Activated CD4-positive, alpha-beta T cell treated with anti-CD3 and anti-CD28 coated beads for 36 hours (primary cell): ENCODE measurements around the gene ATL2. TPM values are rescaled to one million over a fixed set of nuclear protein-coding genes. Genes with fewer than 3 reads are reported as not detected.
"Not testable (repeated sequence)": the region's sequence is repeated elsewhere in the genome, so short reads cannot be mapped to it uniquely, and the experiment has no call there.

Source experiments
- ATAC-seq: fragments of 200-7000 bp; cut with Tn5 transposase; one replicate; pipeline ENCODE4 v1.10.0; 2021; ENCODE audit warnings: mild to moderate bottlenecking, moderate library complexity
- CTCF ChIA-PET: fragments of 350-600 bp; sonication (Branson Sonifier 250); formaldehyde crosslinking; loops from one replicate; lab custom pipeline; 2021; ENCODE audit warnings: antibody characterized with exemption; lab: Charles Lee
- POLR2A ChIA-PET: fragments of 350-600 bp; sonication (Branson Sonifier 250); formaldehyde crosslinking; loops from one replicate; lab custom pipeline; 2021; ENCODE audit warnings: antibody characterized with exemption, inconsistent platforms; lab: Charles Lee
- DNase-seq: peaks from one replicate; pipeline ENCODE4 v3.0.0-alpha.2; 2020
- H3K27ac Mint-ChIP-seq: one replicate; pipeline ENCODE4 v1.8.0; 2021; ENCODE audit warnings: mixed read lengths
- H3K27me3 Mint-ChIP-seq: one replicate; pipeline ENCODE4 v1.8.0; 2021; ENCODE audit warnings: mixed read lengths
- H3K36me3 Mint-ChIP-seq: one replicate; pipeline ENCODE4 v1.8.0; 2021; ENCODE audit warnings: low read depth, mixed read lengths
- H3K4me1 Mint-ChIP-seq: one replicate; pipeline ENCODE4 v1.8.0; 2021; ENCODE audit warnings: mixed read lengths
- H3K4me3 Mint-ChIP-seq: one replicate; pipeline ENCODE4 v1.8.0; 2021; ENCODE audit warnings: mild to moderate bottlenecking, moderate library complexity, mixed read lengths
- H3K9me3 Mint-ChIP-seq: one replicate; pipeline ENCODE4 v1.8.0; 2021; ENCODE audit warnings: low read depth, mixed read lengths
- intact Hi-C, 2 experiments: fragments of 100-400 bp; cut with DNase I in 1 of 2; cut with micrococcal nuclease in 1 of 2; formaldehyde crosslinking; loops; one replicate each; pipeline versions ENCODE4 v1.14.2 to v1.15.1; 2022 to 2024; cut with DNase I, micrococcal nuclease
- total RNA-seq, 2 experiments: library from RNA; stranded (reverse); gene quantifications; one replicate each; pipeline ENCODE4 v1.2.3, GENCODE V29; 2021

The ATL2 gene
- total RNA-seq, 2 experiments from 2014 or later: 29.9 to 50.3 TPM

DNA sequence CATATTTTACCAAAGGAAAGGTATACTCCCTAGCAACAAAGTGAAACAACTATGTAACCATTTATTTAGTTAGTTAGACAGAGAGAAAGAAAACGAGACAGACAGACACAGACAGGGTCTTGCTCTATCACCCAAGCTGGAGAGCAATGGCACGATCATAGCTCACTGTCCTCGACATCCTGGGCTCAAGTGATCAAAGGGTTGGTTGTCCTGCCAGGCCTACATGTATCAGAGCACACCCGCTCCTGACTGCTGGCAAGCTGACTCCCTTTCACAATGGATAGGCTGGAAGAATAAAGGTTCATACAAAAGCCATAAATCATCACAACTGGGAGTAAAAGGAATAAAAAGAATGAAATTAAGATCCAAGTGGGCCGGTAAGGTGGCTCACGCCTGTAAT is 53.5 kb downstream of the ATL2 start:
- ATAC-seq (no peak), DNase-seq (no peak)
- peaks cover 25% of the 10 kb centered on the region for H3K36me3 Mint-ChIP-seq
- POLR2A ChIA-PET: no interaction called here
- no peaks in the 10 kb centered on the region for H3K27me3 Mint-ChIP-seq
- CTCF ChIA-PET: no interaction called here
- peaks cover 37% of the 10 kb centered on the region for H3K4me1 Mint-ChIP-seq
- no peak overlapping the region for H3K27ac Mint-ChIP-seq
- H3K4me3 Mint-ChIP-seq: no peak overlapping the region
- H3K9me3 Mint-ChIP-seq: peaks cover under 1% of the 10 kb centered on the region
- intact Hi-C loops: loop anchor here in 1 of 2 experiments (2.0 kb wide), 1 partner anchor 53 kb away; the partner anchor contains the start of gene ATL2

- DNase-seq (no peak), ATAC-seq (no peak)
- H3K4me1 Mint-ChIP-seq: peaks cover 27% of the 10 kb centered on the region
- intact Hi-C loops: no loop called here
- no peaks in the 10 kb centered on the region for H3K27me3 Mint-ChIP-seq
- H3K9me3 Mint-ChIP-seq: no peaks in the 10 kb centered on the region
- H3K4me3 Mint-ChIP-seq: no peak overlapping the region
- peaks cover 26% of the 10 kb centered on the region for H3K36me3 Mint-ChIP-seq
- no peak overlapping the region for H3K27ac Mint-ChIP-seq
- ChIA-PET POLR2A (interaction anchor here (0.5 to 0.7 kb wide), 2 partner anchors 163 to 478 kb away, joined by 3 read pairs; no protein-coding TSS in a partner anchor), CTCF (interaction anchor here (0.9 to 1.2 kb wide), 4 partner anchors 186 to 431 kb away, joined by 3 to 4 read pairs (median 4); no protein-coding TSS in a partner anchor)
Observed at GRCh38 chr2:38322224-38322914, 54.7 kb downstream of the ATL2 start.

DNA sequence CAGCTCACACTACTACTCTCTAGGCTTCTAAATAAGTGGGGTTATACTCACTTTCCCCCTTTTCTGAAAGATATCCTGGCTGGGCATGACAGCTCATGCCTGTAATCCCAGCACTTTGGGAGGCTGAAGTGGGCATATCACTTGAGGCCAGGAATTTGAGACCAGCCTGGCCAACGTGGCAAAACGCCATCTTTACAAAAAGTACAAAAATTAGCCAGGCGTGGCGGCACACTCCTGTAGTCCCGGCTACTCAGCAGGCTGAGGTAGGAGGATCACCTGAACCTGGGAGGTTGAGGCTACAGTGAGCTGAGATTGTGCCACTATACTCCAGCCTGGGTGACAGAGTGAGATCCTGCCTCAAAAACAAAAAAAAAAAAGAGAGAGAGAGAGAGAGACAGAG is 57.8 kb downstream of the ATL2 start:
- ATAC-seq, H3K9me3 Mint-ChIP-seq, H3K27me3 Mint-ChIP-seq, POLR2A ChIA-PET, DNase-seq, H3K27ac Mint-ChIP-seq, H3K4me3 Mint-ChIP-seq: not testable (repeated sequence)
- H3K36me3 Mint-ChIP-seq: peaks cover 30% of the 10 kb centered on the region
- CTCF ChIA-PET: interaction anchor here (1.2 to 7.1 kb wide), 2 partner anchors 11 to 191 kb away, joined by 3 to 155 read pairs; no protein-coding TSS in a partner anchor
- intact Hi-C loops: loop anchor here (5.0 to 10.0 kb wide), 3 partner anchors 258 to 426 kb away; no protein-coding TSS in a partner anchor
- peaks cover 22% of the 10 kb centered on the region for H3K4me1 Mint-ChIP-seq

GRCh38 chr2:38317725-38318124 is 59.3 kb downstream of the ATL2 start:
- ChIA-PET POLR2A (interaction anchor here (0.7 kb wide), 1 partner anchor 1177 kb away, joined by 5 read pairs; no protein-coding TSS in a partner anchor), CTCF (interaction anchor here (0.6 to 7.1 kb wide), 7 partner anchors 24 to 308 kb away, joined by 3 to 155 read pairs (median 4); no protein-coding TSS in a partner anchor)
- no peaks in the 10 kb centered on the region for H3K9me3 Mint-ChIP-seq
- no peak overlapping the region for H3K27ac Mint-ChIP-seq
- peaks cover 38% of the 10 kb centered on the region for H3K36me3 Mint-ChIP-seq
- no peak for DNase-seq
- intact Hi-C loops: loop anchor here (5.0 to 10.0 kb wide), 3 partner anchors 260 to 427 kb away; no protein-coding TSS in a partner anchor
- no peaks in the 10 kb centered on the region for H3K27me3 Mint-ChIP-seq
- H3K4me1 Mint-ChIP-seq: peaks cover 19% of the 10 kb centered on the region
- H3K4me3 Mint-ChIP-seq: no peak overlapping the region
- ATAC-seq: no peak

DNA sequence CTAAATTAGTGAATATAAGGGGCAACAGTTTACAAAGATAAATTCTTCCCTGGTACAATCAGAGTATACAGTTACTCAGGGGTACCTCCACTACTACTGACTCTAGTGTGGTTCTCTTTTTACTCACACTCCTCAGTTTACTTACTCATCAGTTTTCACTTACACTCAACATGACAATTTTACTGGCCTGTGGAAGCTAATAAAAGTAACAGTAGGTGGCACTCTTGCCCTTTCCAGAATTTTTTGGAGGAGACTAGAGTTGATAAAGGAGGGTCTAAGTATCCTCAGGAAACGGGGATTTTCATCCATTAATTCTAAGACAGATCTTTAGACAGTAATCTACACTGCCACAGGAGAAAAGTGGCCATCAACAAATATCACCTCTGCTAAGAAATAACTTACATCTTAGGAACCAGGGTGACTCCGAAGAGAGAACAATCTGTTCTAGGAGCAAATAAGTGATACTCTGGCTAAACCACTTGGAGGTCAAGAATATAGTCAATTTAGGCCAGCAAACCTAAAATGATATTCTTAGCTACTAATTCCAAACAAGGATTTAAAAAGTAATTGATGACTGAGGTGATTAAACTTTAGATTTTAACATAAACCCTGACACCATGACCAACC is 61.3 kb downstream of the ATL2 start:
- no peaks in the 10 kb centered on the region for H3K9me3 Mint-ChIP-seq

GRCh38 chr2:38308821-38309220 is 68.3 kb downstream of the ATL2 start:
- no peaks in the 10 kb centered on the region for H3K27me3 Mint-ChIP-seq
- no peak for ATAC-seq
- intact Hi-C loops: no loop called here
- peaks cover 17% of the 10 kb centered on the region for H3K4me1 Mint-ChIP-seq
- no peak overlapping the region for H3K4me3 Mint-ChIP-seq
- DNase-seq: no peak
- H3K36me3 Mint-ChIP-seq: peaks cover 67% of the 10 kb centered on the region
- POLR2A ChIA-PET: no interaction called here
- CTCF ChIA-PET: interaction anchor here (2.5 kb wide), 1 partner anchor 200 kb away, joined by 12 read pairs; no protein-coding TSS in a partner anchor
- H3K27ac Mint-ChIP-seq: no peak overlapping the region
- H3K9me3 Mint-ChIP-seq: no peaks in the 10 kb centered on the region

More for the DNA sequence above, 61.3 kb downstream of the ATL2 start:
- intact Hi-C loops: loop anchor here (1.0 to 10.0 kb wide), 7 partner anchors 60 to 429 kb away; partner anchors contain the start of gene ATL2 (in 1 of the 2)
- no peak overlapping the region for H3K4me3 Mint-ChIP-seq
- ATAC-seq: peak; percentile 100
- CTCF ChIA-PET: interaction anchor here (0.6 to 7.1 kb wide), 22 partner anchors 9 to 426 kb away, joined by 3 to 155 read pairs (median 4); no protein-coding TSS in a partner anchor
- H3K27ac Mint-ChIP-seq: no peak overlapping the region
- peaks cover 49% of the 10 kb centered on the region for H3K36me3 Mint-ChIP-seq
- peak; percentile 26 for DNase-seq
- no peaks in the 10 kb centered on the region for H3K27me3 Mint-ChIP-seq
- POLR2A ChIA-PET: interaction anchor here (0.5 to 0.6 kb wide), 2 partner anchors 43 to 155 kb away, joined by 4 to 6 read pairs; no protein-coding TSS in a partner anchor
- H3K4me1 Mint-ChIP-seq: peaks cover 16% of the 10 kb centered on the region

DNA sequence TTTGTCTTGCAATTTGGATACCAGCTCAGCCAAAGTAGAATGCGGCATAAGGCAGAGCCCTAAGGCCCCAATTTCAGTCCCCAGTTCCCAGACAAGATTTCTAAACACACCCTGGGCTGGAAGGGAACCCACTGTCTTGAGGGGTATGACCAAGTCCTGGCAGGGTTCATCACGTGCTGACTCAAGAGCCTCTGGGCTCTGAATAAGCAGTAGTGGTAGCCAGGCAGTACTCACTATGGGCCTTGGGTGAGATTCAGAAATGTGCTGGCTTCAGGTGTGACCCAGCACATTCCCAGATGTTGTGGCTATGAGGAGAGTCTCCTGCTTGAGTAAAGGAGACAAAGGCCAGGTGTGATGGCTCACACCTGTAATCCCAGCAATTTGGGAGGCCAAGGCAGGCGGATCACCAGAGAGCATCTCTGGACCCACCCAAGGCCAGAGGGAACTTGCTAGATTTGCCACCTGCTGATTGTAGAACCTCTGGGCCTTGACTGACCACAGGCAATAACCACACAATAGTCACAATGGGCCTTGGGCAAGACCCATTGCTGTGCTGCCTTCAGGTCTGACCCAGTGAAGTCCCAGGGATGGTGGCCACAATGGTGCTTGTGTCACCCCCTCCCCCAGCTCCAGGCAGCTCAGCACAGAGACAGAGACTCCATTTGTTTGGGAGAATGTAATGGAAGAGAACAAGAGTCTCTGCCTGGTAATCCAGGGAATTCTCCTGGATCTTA is 74.9 kb downstream of the ATL2 start:
- H3K27ac Mint-ChIP-seq: peak overlapping the region; percentile 58
- H3K4me1 Mint-ChIP-seq: peaks cover 43% of the 10 kb centered on the region

GRCh38 chr2:38301340-38301968 is 75.6 kb downstream of the ATL2 start:
- no peak overlapping the region for H3K4me3 Mint-ChIP-seq
- ChIA-PET POLR2A (no interaction called here), CTCF (interaction anchor here (0.7 to 1.0 kb wide), 2 partner anchors 10 to 284 kb away, joined by 4 read pairs; no protein-coding TSS in a partner anchor)
- ATAC-seq (peak; percentile 83), DNase-seq (peak; percentile 67)
- H3K4me1 Mint-ChIP-seq: peaks cover 47% of the 10 kb centered on the region
- no peaks in the 10 kb centered on the region for H3K9me3 Mint-ChIP-seq
- intact Hi-C loops: no loop called here
- H3K36me3 Mint-ChIP-seq: peaks cover 58% of the 10 kb centered on the region
- peak overlapping the region; percentile 58 for H3K27ac Mint-ChIP-seq
- H3K27me3 Mint-ChIP-seq: no peaks in the 10 kb centered on the region

More for the DNA sequence above, 74.9 kb downstream of the ATL2 start:
- ATAC-seq (peak; percentile 42), DNase-seq (no peak)
- H3K9me3 Mint-ChIP-seq: no peaks in the 10 kb centered on the region
- H3K27me3 Mint-ChIP-seq: no peaks in the 10 kb centered on the region
- H3K36me3 Mint-ChIP-seq: peaks cover 59% of the 10 kb centered on the region
- intact Hi-C loops: no loop called here
- ChIA-PET CTCF (no interaction called here), POLR2A (no interaction called here)
- H3K4me3 Mint-ChIP-seq: no peak overlapping the region

DNA sequence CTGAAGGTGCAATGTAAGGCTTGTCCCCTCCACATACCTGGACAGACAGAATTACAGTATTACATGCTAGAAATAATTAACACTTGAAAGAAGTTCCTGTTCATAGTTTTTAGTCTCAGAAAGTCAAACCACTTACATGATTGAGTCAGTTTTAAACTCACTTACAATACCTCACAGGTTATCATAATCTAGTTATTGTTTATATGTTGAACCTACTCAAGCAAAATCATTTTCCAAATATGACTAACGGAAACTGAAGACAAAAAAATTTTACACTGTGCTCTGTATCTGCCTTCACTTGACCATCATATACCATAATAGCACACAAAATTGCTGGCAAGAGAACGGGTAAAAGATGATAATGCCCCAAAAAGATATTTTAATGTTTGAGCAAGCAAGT is 78.5 kb downstream of the ATL2 start:
- CTCF ChIA-PET: no interaction called here

GRCh38 chr2:38296197-38296780 is 80.8 kb downstream of the ATL2 start:
- Mint-ChIP-seq H3K9me3 (no peaks in the 10 kb centered on the region), H3K36me3 (peaks cover 37% of the 10 kb centered on the region), H3K4me1 (peaks cover 19% of the 10 kb centered on the region), H3K27me3 (no peaks in the 10 kb centered on the region), H3K4me3 (no peak overlapping the region), H3K27ac (peak overlapping the region; percentile 38)
- peak; percentile 11 for DNase-seq
- ChIA-PET POLR2A (no interaction called here), CTCF (interaction anchor here (0.9 to 1.0 kb wide), 3 partner anchors 12 to 212 kb away, joined by 3 to 7 read pairs (median 3); no protein-coding TSS in a partner anchor)
- ATAC-seq: peak; percentile 63
- intact Hi-C loops: no loop called here

More for the DNA sequence above, 78.5 kb downstream of the ATL2 start:
- H3K27me3 Mint-ChIP-seq: no peaks in the 10 kb centered on the region
- H3K9me3 Mint-ChIP-seq: no peaks in the 10 kb centered on the region
- ATAC-seq: peak; percentile 18
- no peak overlapping the region for H3K4me3 Mint-ChIP-seq
- H3K36me3 Mint-ChIP-seq: peaks cover 50% of the 10 kb centered on the region
- no peak for DNase-seq
- H3K27ac Mint-ChIP-seq: peak overlapping the region; percentile 3
- H3K4me1 Mint-ChIP-seq: peaks cover 34% of the 10 kb centered on the region
- POLR2A ChIA-PET: no interaction called here
- intact Hi-C loops: no loop called here
